Measurements from ENCODE around the gene RAD51B.
"Not testable (repeated sequence)": the region's sequence is repeated elsewhere in the genome, so short reads cannot be mapped to it uniquely, and the experiment has no call there.

The RAD51B gene

GRCh38 chr14:68423686-68424085 is 604.1 kb downstream of the RAD51B start:
- DNase-seq, result no peak

GRCh38 chr14:68424443-68425172 is 605.0 kb downstream of the RAD51B start:
- DNase-seq, result no peak

- DNase-seq, result no peak
These were observed 607.3 kb downstream of the RAD51B start for GRCh38 chr14:68426661-68427549.

- no peak for DNase-seq
These were observed 607.9 kb downstream of the RAD51B start for GRCh38 chr14:68427550-68427890.

GRCh38 chr14:68428900-68429299 is 609.3 kb downstream of the RAD51B start:
- DNase-seq, result not testable (repeated sequence)

GRCh38 chr14:68434173-68434572 is 614.6 kb downstream of the RAD51B start:
- DNase-seq, result not testable (repeated sequence)

GRCh38 chr14:68435631-68436030 is 616.1 kb downstream of the RAD51B start:
- DNase-seq, result not testable (repeated sequence)

- DNase-seq, result no peak
These were observed 620.1 kb downstream of the RAD51B start for GRCh38 chr14:68439676-68440075.

- DNase-seq, result no peak
These were observed 621.2 kb downstream of the RAD51B start for GRCh38 chr14:68440820-68441219.

- DNase-seq, result no peak
These were observed 622.0 kb downstream of the RAD51B start for GRCh38 chr14:68441542-68441941.

GRCh38 chr14:68442828-68443629 is 623.5 kb downstream of the RAD51B start:
- DNase-seq, result no peak

GRCh38 chr14:68444449-68445168 is 625.0 kb downstream of the RAD51B start:
- DNase-seq, result peak; percentile 7

- DNase-seq, result no peak
These were observed 626.9 kb downstream of the RAD51B start for GRCh38 chr14:68446243-68447040.

- no peak for DNase-seq
These were observed 628.1 kb downstream of the RAD51B start for GRCh38 chr14:68447581-68448251.

- DNase-seq, result no peak
These were observed 628.8 kb downstream of the RAD51B start for GRCh38 chr14:68448252-68448902.

GRCh38 chr14:68449561-68450181 is 630.1 kb downstream of the RAD51B start:
- no peak for DNase-seq

GRCh38 chr14:68450391-68451120 is 631.0 kb downstream of the RAD51B start:
- no peak for DNase-seq

GRCh38 chr14:68451696-68452373 is 632.3 kb downstream of the RAD51B start:
- no peak for DNase-seq

- DNase-seq, result no peak
These were observed 638.7 kb downstream of the RAD51B start for GRCh38 chr14:68458253-68458652.

Data from midbrain (tissue), 1 donor.